GM19455 (cell line): ENCODE results near the gene TPD52L2.
A peak's percentile ranks its signal among the peaks of the same experiment; 100 is the strongest.
"Not testable (repeated sequence)": the region's sequence is repeated elsewhere in the genome, so short reads cannot be mapped to it uniquely, and the experiment has no call there.

Experiments
- ATAC-seq: cut with Tn5 transposase; IDR thresholded peaks from one replicate; pipeline ENCODE4 v1.9.1; 2021; ENCODE audit not compliant: unreplicated experiment

The TPD52L2 gene

DNA sequence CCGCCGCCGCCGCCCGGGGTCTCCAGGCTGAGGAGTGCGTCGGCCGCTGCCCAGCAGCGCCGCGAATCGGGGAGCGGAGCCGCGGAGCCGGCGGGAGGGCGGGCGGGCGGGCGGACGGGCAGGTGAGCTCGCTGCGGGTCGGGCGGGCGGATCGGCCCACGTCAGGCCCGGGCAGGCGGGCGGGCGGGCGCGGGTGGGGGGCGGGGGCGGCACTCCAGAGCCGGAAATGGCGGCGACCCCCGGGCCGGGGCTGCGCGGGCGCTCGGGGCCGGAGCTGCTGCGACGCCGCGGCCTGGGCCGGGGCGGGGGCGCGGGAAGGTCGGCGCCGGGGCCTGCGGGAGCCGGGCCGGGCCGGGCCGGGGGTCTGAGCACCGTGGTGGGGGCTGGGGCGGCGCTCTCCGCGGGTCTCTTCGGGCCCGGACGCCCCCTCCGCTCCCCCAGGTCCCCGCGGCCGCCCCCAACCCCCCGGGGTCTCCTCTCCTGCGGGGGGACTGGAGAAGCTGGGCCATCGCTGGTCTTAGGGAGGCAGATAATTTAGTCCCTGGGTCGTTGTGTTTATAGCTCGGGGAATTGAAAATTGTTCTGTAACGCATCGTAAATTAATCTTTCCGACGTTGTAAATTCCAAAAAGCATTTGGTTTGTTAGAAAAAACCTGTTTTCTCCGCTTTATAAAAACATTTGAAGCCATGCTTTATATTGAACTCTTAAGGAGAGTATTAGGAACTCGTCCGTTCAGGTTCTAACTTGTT is 30.3 kb downstream of the TPD52L2 start:
- peak; percentile 23 for ATAC-seq

DNA sequence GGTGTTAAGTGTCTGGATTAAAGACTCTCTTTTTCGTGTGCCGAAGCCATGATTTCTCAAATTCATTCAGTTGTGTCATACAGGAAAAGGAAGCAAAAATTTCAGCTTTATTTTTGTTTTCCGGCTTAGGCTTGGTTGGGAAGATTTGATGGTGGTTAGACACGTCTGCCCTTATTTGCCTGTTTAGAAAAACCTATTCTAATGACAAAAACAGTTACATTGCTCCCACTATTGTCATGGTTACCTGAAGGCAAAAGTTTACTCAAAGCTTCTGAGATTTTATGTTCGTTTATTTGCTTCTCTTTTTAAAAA is 30.8 kb downstream of the TPD52L2 start:
- no peak for ATAC-seq

- no peak for ATAC-seq
Observed at GRCh38 chr20:63896264-63897105, 31.4 kb downstream of the TPD52L2 start.

DNA sequence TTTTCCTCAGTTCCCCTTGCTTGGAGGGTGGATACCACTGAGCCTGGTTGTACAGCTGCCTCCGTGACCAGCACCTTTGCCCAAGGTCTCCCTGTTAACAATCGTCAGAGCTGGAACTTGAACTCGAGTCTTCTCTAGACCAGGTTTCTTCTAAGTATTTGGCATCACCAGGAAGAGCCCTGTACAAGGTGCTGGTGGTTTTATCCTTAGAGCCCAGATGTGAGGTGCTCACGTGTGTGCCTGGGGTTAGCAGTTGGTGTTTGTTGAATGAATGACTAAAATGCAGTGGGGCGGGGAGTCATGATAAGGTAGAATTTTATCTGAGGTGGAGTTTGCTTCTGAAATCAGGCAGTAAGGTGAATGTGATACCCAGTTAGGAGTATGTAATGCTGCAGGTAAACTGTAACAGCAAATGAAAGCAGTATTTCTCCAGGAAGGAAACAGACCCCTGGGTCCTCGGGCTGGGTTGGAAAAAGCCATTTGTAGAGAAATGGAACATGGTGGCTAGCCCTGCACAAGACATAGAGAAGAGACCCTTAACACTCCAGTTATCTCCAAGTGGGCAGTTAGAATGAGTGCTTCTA is 33.0 kb downstream of the TPD52L2 start:
- ATAC-seq = no peak

- no peak for ATAC-seq
Observed at GRCh38 chr20:63898882-63899558, 34.0 kb downstream of the TPD52L2 start.

GRCh38 chr20:63900413-63900812 is 35.3 kb downstream of the TPD52L2 start:
- no peak for ATAC-seq

- ATAC-seq = no peak
Observed at GRCh38 chr20:63903796-63904561, 38.9 kb downstream of the TPD52L2 start.

DNA sequence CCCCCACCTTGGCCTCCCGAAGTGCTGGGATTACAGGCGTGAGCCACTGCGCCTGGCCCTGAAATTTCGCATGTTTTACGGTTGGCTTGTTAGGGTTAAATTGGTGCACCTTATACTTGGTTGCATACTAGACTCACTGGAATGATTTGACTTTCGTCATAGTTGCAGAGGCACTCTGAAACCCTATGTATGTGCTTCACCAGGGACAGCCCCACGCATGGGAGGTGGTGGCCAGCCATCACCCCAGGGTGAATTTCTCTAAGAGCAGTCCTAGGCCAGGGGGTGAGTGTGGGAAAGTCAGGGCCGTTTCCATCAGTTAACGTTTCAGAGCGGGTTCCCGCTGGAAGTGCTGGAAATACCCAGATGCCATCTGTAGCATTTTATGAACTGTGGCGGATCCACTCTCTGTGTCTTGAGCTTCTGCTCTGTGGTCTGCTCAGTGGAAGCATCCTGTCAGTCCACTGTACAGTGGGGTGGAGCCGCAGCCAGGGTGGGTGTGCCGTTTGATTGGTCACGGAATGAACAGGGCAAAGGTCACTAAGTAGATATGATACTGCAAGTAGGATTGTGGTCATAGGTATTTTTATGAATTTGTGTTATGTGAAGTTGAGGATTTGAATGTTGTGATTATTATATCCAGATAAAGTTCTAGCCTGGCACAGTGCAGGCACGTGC is 43.1 kb downstream of the TPD52L2 start:
- ATAC-seq = no peak

DNA sequence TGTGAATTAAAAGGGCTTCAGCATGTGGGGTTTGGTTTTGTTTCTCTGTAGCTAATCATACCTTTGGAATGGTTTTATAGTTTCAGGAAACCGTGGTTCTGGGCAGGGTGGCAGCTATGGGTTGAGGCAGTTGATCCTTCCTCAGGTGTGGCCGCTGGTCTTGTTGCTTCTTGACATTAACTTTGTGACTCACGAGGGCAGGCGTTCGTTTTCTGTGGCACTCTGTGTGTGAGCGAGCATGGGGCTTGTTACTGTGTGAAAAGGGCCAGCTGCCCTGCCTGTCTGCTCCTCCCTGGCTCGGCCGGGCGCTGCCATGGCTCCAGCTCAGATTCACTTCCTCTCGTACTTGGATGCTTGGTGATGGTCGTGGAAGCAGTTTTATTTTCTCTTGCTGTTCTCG is 46.1 kb downstream of the TPD52L2 start:
- no peak for ATAC-seq

DNA sequence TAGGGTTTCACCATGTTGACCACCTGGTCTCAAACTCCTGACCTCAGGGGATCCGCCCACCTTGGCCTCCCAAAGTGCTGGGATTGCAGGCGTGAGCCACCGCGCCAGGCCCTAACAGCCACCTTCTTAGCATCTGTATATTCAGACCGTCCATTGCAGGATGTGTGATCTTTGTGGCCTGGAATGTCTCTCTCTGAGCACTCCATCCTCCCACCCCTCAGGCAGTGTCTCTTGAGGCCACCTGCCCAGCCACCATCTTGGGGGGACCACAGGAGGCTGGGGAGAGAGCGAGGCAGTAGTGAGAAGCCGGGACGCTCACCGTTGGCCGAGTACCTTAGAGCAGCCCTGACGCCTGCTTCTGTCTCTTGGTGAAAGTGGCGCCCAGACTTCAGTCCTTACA is 48.7 kb downstream of the TPD52L2 start:
- no peak for ATAC-seq

- ATAC-seq = no peak
Observed at GRCh38 chr20:63915471-63915870, 50.4 kb downstream of the TPD52L2 start.

GRCh38 chr20:63916371-63916939 is 51.4 kb downstream of the TPD52L2 start:
- ATAC-seq = not testable (repeated sequence)

DNA sequence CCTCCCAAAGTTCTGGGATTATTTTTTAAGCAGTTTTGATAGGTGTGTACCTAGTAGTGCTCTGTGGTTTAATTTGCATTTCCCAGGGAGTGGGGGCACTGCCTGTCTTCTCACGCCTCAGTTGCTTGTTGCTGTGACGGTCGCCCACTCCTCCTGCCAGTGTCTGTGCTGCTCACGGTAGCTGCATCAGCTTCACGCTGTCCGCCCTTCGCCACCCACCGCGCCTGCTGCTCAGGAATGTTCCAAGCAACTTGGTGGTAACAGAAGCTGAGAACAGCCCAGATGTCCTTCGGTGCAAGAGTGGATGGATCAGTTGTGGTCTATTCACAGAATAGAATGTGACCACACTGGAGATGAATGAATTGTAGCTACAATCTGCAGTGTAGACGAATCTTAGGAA is 52.7 kb downstream of the TPD52L2 start:
- ATAC-seq = no peak

DNA sequence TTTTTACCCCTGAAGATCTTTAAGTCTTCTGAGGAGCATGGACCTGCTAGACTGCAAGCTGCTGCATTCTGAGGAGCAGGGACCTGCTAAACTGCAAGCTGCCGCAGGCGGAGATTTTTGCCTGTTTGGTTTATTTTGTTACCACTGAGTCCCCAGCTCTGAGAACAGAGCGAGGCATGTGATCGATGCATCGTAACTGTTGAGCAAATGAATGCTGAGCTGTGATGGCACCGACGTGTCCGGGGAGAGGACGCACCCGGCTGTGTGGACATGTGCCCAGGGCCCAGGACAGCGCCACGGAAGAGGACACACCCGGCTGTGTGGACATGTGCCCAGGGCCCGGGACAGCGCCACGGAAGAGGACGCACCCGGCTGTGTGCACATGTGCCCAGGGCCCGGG is 54.1 kb downstream of the TPD52L2 start:
- no peak for ATAC-seq

- no peak for ATAC-seq
Observed at GRCh38 chr20:63920226-63920625, 55.2 kb downstream of the TPD52L2 start.

- ATAC-seq = no peak
Observed at GRCh38 chr20:63923651-63924050, 58.6 kb downstream of the TPD52L2 start.

DNA sequence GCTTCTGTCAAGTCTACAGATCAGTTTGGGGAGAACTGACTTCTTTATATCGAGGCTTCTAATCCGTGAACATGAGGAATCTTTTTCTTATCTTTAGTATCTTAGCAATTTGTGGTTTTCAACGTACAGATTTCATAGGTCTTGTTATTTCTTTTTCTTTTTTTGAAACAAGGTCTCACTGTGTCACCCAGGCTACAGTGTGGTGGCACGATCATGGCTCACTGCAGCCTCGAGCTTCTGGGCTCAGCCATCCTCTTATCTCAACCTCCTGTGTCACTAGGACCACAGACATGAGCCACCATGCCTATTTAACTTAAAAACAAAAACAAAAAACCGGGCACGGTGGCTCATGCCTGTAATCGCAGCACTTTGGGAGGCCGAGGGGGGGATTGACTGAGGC is 59.2 kb downstream of the TPD52L2 start:
- no peak for ATAC-seq

DNA sequence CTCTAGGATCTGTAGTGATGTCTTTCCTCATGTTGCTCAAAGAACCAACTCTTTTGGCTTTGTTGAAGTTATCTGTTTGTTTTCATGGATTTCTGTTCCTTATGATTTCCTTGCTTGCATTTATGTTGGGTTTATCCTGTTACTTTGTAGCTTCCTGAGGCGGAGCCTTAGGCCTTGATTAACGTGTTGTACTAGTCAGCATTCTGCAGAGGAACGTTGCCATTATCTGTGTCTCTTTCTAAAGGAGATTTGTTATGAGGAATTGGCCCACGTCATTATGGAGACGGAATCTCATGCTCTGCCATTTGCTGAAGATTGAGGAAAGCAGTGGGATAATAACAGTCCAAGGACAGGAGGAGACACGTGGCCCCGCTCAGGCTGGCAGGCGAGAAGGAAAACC is 61.2 kb downstream of the TPD52L2 start:
- no peak for ATAC-seq

GRCh38 chr20:63929071-63929470 is 64.0 kb downstream of the TPD52L2 start:
- no peak for ATAC-seq

- not testable (repeated sequence) for ATAC-seq
Observed at GRCh38 chr20:63929473-63929883, 64.4 kb downstream of the TPD52L2 start.
